SK-N-MC (cell line): ENCODE measurements around the gene SFXN5.

Experiments used
- EZH2 ChIP-seq: fragments of 200-600 bp; sonication (generic); IDR thresholded peaks from one replicate; pipeline ENCODE4 v1.6.1; 2017; ENCODE audit warnings: antibody characterized with exemption
- FOXP2 ChIP-seq: optimal IDR thresholded peaks from 2 replicates; pipeline ENCODE3; 2011; ENCODE audit warnings: mild to moderate bottlenecking, moderate library complexity; ENCODE audit not compliant: insufficient read depth; ENCODE audit errors: extremely low read length, control extremely low read depth
- POLR2AphosphoS5 ChIP-seq: IDR thresholded peaks from 2 replicates; pipeline ENCODE4 v1.6.1; 2012; ENCODE audit warnings: mild to moderate bottlenecking, low read depth, low read length, borderline replicate concordance

- no peak for TF ChIP-seq POLR2AphosphoS5
- TF ChIP-seq EZH2: no peak
- no peak for TF ChIP-seq FOXP2
These were observed 38.3 kb downstream of the SFXN5 start for GRCh38 chr2:73033142-73033765.
